Spleen (tissue), 11 donors: Measurements from ENCODE around the gene EML2. TPM values are rescaled to one million over a fixed set of nuclear protein-coding genes. Genes with fewer than 3 reads are reported as not detected.

Source experiments
- DNase-seq: peaks from one replicate; pipeline ENCODE4 v3.0.0-alpha.2; 2020
- H3K27ac ChIP-seq, 8 donors: fragments of 200-600 bp; sonication (generic) in 7 of 8; 1 replicate in 4 of 8; 2 replicates in 4 of 8; pipeline versions ENCODE4 v1.5.0 to v1.8.0; 2016 to 2021; ENCODE audit warnings: inconsistent platforms in 4 of 8, mild to moderate bottlenecking in 4 of 8, moderate library complexity in 1 of 8
- H3K27me3 ChIP-seq, 7 donors: fragments of 200-600 bp; sonication (generic) in 6 of 7; replicated peaks in 1 of 7; 1 replicate in 4 of 7; 2 replicates in 3 of 7; pipeline versions ENCODE4 v1.5.0 to v1.8.0; 2016 to 2021; ENCODE audit warnings: inconsistent platforms in 3 of 7, mild to moderate bottlenecking in 1 of 7
- H3K36me3 ChIP-seq, 6 donors: fragments of 200-600 bp; sonication (generic) in 5 of 6; 1 replicate in 4 of 6; 2 replicates in 2 of 6; pipeline versions ENCODE4 v1.5.0 to v1.8.0; 2016 to 2021; ENCODE audit warnings: inconsistent platforms in 2 of 6
- H3K4me1 ChIP-seq, 6 donors: fragments of 200-600 bp; sonication (generic) in 5 of 6; 1 replicate in 3 of 6; 2 replicates in 3 of 6; pipeline versions ENCODE4 v1.5.0 to v1.8.0; 2016 to 2021; ENCODE audit warnings: inconsistent platforms in 3 of 6
- H3K4me3 ChIP-seq, 8 donors: fragments of 200-600 bp; sonication (generic) in 7 of 8; 1 replicate in 4 of 8; 2 replicates in 4 of 8; pipeline versions ENCODE4 v1.5.0 to v1.8.0; 2016 to 2021; ENCODE audit warnings: inconsistent platforms in 4 of 8, mild to moderate bottlenecking in 4 of 8, moderate library complexity in 2 of 8
- H3K9me3 ChIP-seq, 8 donors: fragments of 200-600 bp; sonication (generic) in 7 of 8; 1 replicate in 4 of 8; 2 replicates in 4 of 8; pipeline versions ENCODE4 v1.5.0 to v1.8.0; 2016 to 2021; ENCODE audit warnings: inconsistent platforms in 4 of 8
- POLR2A ChIP-seq, 3 donors: fragments of 450-650 bp; IDR thresholded peaks; one replicate each; pipeline ENCODE4 v1.5.1; 2017; ENCODE audit warnings: antibody characterized with exemption in 3 of 3, mild to moderate bottlenecking in 1 of 3
- POLR2AphosphoS5 ChIP-seq, 3 donors: sonication (generic); formaldehyde crosslinking; IDR thresholded peaks; one replicate each; pipeline ENCODE4 v1.5.1; 2017; ENCODE audit warnings: antibody characterized with exemption in 3 of 3
- WGBS, 5 donors: extraction: QIAGEN DNeasy Blood & Tissue Kit in 3 of 5; methylation state at CpG; one replicate each; pipeline versions ENCODE4 v1.1.5 to v1.1.7; 2013 to 2018; 5-methylcytosine and 5-hydroxymethylcytosine counted together
- intact Hi-C: fragments of 100-400 bp; cut with DNase I; formaldehyde crosslinking; loops from one replicate; pipeline ENCODE4 v1.15.0; 2023; ENCODE audit warnings: low total_unique reads
- polyA plus RNA-seq, 3 donors: library from polyadenylated mRNA; stranded (reverse); fragments of 200-250 nt; gene quantifications; one replicate each; pipeline ENCODE4 v1.2.1, GENCODE V29; 2013
- total RNA-seq, 7 donors: library from RNA; depleted of rRNA in 3 of 7; stranded (reverse); fragments of >200 nt in 3 of 7; fragmentation: NEBNext Ultra II Directional in 4 of 7; extraction: Animal tissue kit (Norgen Biotek cat#: 25700) in 4 of 7; gene quantifications; one replicate each; pipeline versions ENCODE4 v1.1.0 to v1.2.1, GENCODE V29; 2016 to 2021
- TF ChIP-seq, protein P1 (sequence below), 11 experiments: fragments of 200-600 bp in 7 of 11; fragments of 450-650 bp in 4 of 11; sonication (generic) in 4 of 11; IDR thresholded peaks in 8 of 11; conservative IDR thresholded peaks in 3 of 11; 1 replicate in 7 of 11; 2 replicates in 4 of 11; pipeline versions ENCODE4 v1.4.0 to v1.8.0; 2016 to 2021; ENCODE audit warnings: antibody characterized with exemption in 11 of 11, inconsistent platforms in 4 of 11, mild to moderate bottlenecking in 1 of 11
- donor health status: healthy with polysubstance abuse.
- donor health status: DM: no; HTN: no; CAD: no; lungs with moderate emphysema.
- donor health status: DM: no; HTN: no; CAD: no.
- donor health status: Bipolar disorder and iron deficiency.
- donor health status: healthy.
- donor health status: DM: no; HTN: no; CAD: no.
- donor health status: DM: yes; HTN: yes; CAD: no.

Gene EML2
- total and polyA plus RNA-seq, 10 donors: 27.1 to 60.6 (median 40.4) TPM

DNA sequence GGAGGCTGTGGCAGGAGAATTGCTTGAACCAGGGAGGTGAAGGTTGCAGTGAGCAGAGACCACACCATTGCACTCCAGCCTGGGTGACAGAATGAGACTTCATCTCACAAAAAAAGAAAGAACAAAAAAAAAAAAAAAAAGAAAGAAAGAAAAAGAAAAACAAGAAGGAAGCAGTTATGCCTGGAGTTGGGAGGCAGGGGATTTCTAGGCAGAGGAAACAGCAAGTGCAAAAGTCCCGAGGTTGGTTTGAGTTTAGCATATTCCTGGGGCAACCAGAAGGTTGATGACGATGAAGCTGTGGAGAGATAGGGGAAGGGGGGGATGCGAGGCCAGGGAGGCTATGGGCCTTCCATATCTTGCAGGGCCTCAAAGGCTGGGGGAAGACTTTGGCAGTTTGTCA is 11.5 kb upstream of the EML2 start:
- H3K27me3 ChIP-seq: peaks cover 0 to 21% (median 7%) of the 10 kb centered on the region in 7 donors
- 43 to 76% (median 50%) methylated on average over 3 of the region's 3 CpGs for WGBS, 5 donors
- H3K4me3 ChIP-seq: no peak overlapping the region
- H3K4me1 ChIP-seq: peaks cover 0 to 9% (median 8%) of the 10 kb centered on the region in 6 donors
- intact Hi-C loops: no loop called here
- TF ChIP-seq POLR2A (IDR thresholded peaks at IDR 0.05) (no peak), POLR2AphosphoS5 (IDR thresholded peaks at IDR 0.05) (no peak)
- TF ChIP-seq, protein P1, sequence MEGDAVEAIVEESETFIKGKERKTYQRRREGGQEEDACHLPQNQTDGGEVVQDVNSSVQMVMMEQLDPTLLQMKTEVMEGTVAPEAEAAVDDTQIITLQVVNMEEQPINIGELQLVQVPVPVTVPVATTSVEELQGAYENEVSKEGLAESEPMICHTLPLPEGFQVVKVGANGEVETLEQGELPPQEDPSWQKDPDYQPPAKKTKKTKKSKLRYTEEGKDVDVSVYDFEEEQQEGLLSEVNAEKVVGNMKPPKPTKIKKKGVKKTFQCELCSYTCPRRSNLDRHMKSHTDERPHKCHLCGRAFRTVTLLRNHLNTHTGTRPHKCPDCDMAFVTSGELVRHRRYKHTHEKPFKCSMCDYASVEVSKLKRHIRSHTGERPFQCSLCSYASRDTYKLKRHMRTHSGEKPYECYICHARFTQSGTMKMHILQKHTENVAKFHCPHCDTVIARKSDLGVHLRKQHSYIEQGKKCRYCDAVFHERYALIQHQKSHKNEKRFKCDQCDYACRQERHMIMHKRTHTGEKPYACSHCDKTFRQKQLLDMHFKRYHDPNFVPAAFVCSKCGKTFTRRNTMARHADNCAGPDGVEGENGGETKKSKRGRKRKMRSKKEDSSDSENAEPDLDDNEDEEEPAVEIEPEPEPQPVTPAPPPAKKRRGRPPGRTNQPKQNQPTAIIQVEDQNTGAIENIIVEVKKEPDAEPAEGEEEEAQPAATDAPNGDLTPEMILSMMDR (IDR thresholded peaks at IDR 0.05 in 8 of 11, conservative IDR thresholded peaks at IDR 0.05 in 3 of 11): no peak
- no peaks in the 10 kb centered on the region for H3K9me3 ChIP-seq
- no peak overlapping the region for H3K27ac ChIP-seq
- no peak for DNase-seq
- no peaks in the 10 kb centered on the region for H3K36me3 ChIP-seq

DNA sequence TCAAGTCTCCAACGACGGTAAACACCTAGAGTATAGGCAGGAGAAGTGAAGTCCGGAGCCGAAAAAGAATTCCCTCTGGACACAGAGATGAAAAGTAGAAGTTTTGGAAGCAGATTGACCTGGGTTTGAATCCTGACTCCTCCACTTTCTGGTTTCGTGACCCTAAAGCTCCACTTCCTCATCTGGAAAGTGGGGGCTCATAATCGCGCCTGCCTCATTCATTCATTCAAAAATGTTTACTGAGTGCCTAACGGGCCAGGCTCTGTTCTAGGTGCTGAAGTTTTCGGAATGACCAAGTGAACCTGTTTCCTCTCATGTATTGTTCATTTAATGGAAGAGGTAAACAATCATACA is 7.1 kb upstream of the EML2 start:
- peaks cover 17 to 50% (median 41%) of the 10 kb centered on the region in 6 donors for H3K4me1 ChIP-seq
- no peaks in the 10 kb centered on the region for H3K9me3 ChIP-seq
- WGBS, 5 donors: 6 to 13% (median 10%) methylated on average over 8 to 9 of the region's 9 CpGs
- H3K27me3 ChIP-seq: peaks cover 0 to 46% (median 14%) of the 10 kb centered on the region in 7 donors
- DNase-seq: no peak
- peak overlapping the region in 3 of 8 donors; percentile 43 to 76 (median 70) for H3K27ac ChIP-seq
- no peaks in the 10 kb centered on the region for H3K36me3 ChIP-seq
- TF ChIP-seq, protein P1 (IDR thresholded peaks at IDR 0.05 in 8 of 11, conservative IDR thresholded peaks at IDR 0.05 in 3 of 11): no peak
- TF ChIP-seq POLR2A (IDR thresholded peaks at IDR 0.05) (no peak), POLR2AphosphoS5 (IDR thresholded peaks at IDR 0.05) (no peak)
- intact Hi-C loops: no loop called here
- peak overlapping the region in 6 of 8 donors; percentile 28 to 75 (median 44) for H3K4me3 ChIP-seq

DNA sequence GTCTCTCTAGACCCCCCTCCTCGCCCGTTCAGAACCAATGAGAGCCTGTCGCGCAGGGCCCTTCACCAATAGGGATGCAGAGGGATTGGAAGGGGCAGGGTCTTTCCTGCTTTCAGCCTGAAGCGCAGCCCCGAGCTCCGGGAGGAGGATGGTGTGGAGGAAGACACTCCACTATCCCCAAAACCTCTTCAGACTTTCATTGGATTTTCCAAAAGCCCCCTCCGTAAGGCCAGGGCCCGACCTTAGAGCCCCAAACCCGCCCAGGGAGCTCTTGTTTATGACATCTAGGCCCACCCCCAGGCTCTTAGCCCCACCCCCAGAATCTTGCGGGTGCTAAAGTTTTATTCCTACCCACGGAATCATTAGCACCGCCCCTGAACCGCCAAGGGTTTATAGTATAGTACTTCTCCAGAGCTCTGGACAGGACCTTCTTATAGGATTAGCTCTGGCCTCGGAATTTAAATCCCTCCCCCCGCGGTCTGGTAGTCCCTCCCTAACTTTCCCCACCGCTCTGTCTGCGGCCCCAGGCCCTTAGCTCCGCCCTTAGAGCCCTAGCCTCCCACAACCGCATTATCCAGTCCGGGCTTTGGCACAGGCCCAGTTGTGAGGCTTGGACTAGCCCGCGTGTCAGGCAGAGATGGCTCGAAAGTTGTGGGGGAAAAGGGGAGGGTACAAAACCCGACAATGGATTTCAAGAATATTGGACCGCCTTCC is 6.6 kb upstream of the EML2 start:
- peak in 1 of 3 donors; percentile 42 for TF ChIP-seq POLR2AphosphoS5 (IDR thresholded peaks at IDR 0.05)
- TF ChIP-seq, protein P1 (IDR thresholded peaks at IDR 0.05 in 8 of 11, conservative IDR thresholded peaks at IDR 0.05 in 3 of 11): no peak
- TF ChIP-seq POLR2A (IDR thresholded peaks at IDR 0.05): no peak
- Histone ChIP-seq H3K27ac (peak overlapping the region in 6 of 8 donors; percentile 17 to 76 (median 49)), H3K4me1 (peaks cover 22 to 55% (median 46%) of the 10 kb centered on the region in 6 donors), H3K9me3 (no peaks in the 10 kb centered on the region), H3K27me3 (peaks cover 0 to 46% (median 14%) of the 10 kb centered on the region in 7 donors), H3K36me3 (no peaks in the 10 kb centered on the region), H3K4me3 (peak overlapping the region in 7 of 8 donors; percentile 25 to 75 (median 44))
- intact Hi-C loops: no loop called here
- DNase-seq: peak; percentile 92
- 1% methylated on average over 27 of the region's 27 CpGs for WGBS, 5 donors

DNA sequence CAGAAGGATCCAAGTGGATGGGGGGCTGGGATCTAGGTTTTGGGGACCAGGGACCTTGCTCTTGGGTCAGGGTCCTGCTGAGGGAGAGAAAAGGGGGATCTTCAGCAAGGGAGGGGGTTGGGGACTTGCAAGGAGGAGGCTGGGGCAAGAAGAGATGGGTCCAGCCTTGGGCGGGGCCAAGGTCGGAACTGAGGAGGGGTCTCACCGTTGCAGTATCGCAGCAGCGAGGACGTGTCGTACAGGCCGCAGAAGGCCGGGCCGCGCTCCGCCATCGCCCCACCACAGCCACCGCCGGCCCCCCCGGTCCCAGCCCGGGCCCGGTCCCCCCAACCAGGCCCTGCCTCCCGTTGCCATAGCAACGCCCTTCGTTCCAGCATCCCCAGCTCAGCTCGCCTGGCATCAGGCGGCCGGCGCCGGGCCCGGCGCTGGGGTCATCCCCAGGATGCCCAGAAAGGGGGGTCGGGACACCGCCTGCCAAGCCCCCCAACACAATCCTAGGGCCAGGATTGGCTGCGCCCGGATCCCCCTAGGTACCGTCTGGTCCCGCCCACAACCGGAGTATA is 6.0 kb upstream of the EML2 start:
- Histone ChIP-seq H3K36me3 (no peaks in the 10 kb centered on the region), H3K27me3 (peaks cover 0 to 46% (median 14%) of the 10 kb centered on the region in 7 donors), H3K27ac (peak overlapping the region in 4 of 8 donors; percentile 43 to 76 (median 62)), H3K4me3 (peak overlapping the region in 5 of 8 donors; percentile 25 to 75 (median 45)), H3K4me1 (peaks cover 23 to 62% (median 50%) of the 10 kb centered on the region in 6 donors), H3K9me3 (no peaks in the 10 kb centered on the region)
- WGBS, 5 donors: 3 to 17% (median 14%) methylated on average over 21 to 35 of the region's 35 CpGs
- intact Hi-C loops: no loop called here
- TF ChIP-seq, protein P1 (IDR thresholded peaks at IDR 0.05 in 8 of 11, conservative IDR thresholded peaks at IDR 0.05 in 3 of 11): no peak
- TF ChIP-seq POLR2AphosphoS5 (IDR thresholded peaks at IDR 0.05): no peak
- DNase-seq: no peak
